GM12874 (cell line): ENCODE measurements around the gene GRM4.

Experiments
- TF ChIP-seq, protein P1 (sequence below): IDR thresholded peaks from 2 replicates; pipeline ENCODE4 v1.5.1; 2011; ENCODE audit warnings: low read depth, mild to moderate bottlenecking, control low read depth, low read length, moderate library complexity; ENCODE audit not compliant: insufficient read depth

The GRM4 gene

DNA sequence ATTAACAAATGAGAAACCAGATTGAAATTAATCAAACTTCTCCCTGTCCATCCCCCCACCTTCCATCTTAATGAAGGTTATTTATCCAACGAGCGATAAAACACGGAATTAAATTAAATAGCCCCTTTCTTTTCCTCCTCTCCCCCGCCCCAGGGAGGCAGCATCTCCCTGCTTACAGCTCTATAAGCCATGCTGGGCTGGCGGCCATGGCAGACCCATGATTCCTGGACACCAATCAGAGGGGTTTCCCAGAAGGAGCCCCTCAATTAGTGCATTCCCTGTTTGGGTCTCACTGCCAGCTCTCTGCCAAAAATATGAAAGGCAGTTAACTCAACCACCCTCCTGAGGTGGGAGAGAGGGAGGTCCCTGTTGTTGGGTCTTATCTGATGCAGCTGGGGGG, 33.8 kb downstream of the GRM4 start:
- TF ChIP-seq, protein P1, sequence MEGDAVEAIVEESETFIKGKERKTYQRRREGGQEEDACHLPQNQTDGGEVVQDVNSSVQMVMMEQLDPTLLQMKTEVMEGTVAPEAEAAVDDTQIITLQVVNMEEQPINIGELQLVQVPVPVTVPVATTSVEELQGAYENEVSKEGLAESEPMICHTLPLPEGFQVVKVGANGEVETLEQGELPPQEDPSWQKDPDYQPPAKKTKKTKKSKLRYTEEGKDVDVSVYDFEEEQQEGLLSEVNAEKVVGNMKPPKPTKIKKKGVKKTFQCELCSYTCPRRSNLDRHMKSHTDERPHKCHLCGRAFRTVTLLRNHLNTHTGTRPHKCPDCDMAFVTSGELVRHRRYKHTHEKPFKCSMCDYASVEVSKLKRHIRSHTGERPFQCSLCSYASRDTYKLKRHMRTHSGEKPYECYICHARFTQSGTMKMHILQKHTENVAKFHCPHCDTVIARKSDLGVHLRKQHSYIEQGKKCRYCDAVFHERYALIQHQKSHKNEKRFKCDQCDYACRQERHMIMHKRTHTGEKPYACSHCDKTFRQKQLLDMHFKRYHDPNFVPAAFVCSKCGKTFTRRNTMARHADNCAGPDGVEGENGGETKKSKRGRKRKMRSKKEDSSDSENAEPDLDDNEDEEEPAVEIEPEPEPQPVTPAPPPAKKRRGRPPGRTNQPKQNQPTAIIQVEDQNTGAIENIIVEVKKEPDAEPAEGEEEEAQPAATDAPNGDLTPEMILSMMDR = no peak

GRCh38 chr6:34110610-34111009, 35.3 kb downstream of the GRM4 start:
- TF ChIP-seq, protein P1 = no peak

DNA sequence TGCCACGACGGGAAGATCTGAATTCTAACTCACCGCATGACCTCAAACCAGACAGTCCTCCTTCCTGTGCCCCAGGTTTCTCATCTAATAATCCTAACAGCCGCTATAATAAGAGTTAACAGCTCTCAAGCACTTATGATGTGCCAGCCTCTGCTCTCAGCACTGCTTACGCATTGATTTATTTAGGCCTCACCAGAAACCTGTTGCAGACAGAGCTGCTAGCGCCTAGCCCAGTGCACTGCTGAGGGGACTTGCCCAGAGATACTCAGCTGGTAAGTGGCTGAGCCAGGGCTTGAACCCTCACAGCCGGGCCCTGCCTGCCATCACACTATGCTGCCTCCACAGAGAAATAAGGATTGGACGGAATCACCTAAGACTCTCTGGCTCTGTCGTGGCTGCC, 37.7 kb downstream of the GRM4 start:
- TF ChIP-seq, protein P1 = no peak

DNA sequence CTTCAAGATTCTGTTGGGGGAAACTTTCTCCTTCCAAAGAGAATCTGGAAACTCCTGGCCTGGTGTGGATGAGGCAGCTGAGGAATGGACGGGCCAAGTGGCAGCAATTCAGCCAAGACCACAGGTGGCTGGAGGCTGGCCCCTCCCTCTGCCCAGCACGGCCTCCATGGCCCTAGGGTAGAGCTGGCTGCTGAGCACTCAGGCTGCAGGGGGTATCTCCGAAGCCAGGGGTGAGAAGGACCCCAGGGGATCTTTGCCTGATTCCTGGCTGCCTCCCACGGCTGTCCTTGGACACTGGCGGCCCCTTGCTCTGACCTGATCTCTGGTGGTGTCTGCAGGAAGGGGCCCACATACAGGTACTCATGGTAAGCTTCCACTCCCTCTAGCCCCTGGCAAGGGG, 39.0 kb downstream of the GRM4 start:
- TF ChIP-seq, protein P1 = no peak

DNA sequence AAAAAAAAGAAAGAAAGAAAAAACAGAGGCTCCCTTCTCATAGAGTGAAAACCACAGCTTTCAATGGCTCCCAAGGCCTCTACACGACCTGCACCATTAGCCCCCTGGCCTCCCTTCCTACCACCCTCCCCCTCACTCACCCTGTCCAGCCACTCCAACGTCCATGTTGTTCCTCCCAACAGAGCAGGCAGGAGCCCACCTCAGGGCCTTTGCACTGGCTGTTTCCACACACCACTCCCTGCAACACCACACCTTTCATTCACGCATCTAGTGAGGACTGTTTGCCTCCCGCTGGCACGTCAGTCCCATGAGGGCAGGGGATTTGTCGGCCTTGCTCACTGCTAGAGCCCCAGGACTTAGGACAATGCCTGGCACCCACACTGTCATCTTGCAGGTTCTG, 39.5 kb downstream of the GRM4 start:
- TF ChIP-seq, protein P1 = no peak

GRCh38 chr6:34104628-34105027, 41.3 kb downstream of the GRM4 start:
- TF ChIP-seq, protein P1 = no peak

DNA sequence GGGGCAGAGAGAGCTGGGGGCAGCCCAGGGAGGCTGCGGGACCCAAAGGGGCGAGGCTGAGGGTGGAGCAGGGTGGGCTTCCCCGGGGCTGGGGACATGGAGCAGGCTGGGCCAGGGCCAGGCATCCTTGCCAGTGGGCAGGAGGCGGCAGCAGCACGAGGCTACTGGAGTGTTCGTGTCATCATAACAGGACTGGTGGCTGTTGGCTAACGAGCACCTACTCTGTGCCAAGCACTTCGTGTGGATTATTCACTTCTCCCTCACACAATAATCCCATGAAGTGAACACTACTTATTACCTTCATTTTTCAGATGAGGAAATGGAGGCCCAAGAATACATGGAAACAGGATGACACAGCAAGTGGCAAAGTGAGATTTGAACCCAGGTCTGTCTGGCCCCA, 41.7 kb downstream of the GRM4 start:
- TF ChIP-seq, protein P1 = no peak

- TF ChIP-seq, protein P1 = no peak
Observed at GRCh38 chr6:34103321-34103720, 42.6 kb downstream of the GRM4 start.
